Cardiac muscle cell (in vitro differentiated cells and primary cell): ENCODE results near the gene PTPRF. TPM values are rescaled to one million over a fixed set of nuclear protein-coding genes. Genes with fewer than 3 reads are reported as not detected.

Source experiments
- DNase-seq, 2 donors: peaks; one replicate each; pipeline versions ENCODE4 v3.0.0 to v3.0.0-alpha.2; 2010 to 2017; ENCODE audit warnings: low read depth in 1 of 2, low spot score in 1 of 2
- H3K27ac ChIP-seq: fragments of 200-600 bp; sonication (generic); 2 replicates; pipeline ENCODE4 v1.5.1; 2016
- H3K27me3 ChIP-seq: fragments of 200-600 bp; sonication (generic); 2 replicates; pipeline ENCODE4 v1.6.0; 2016; ENCODE audit warnings: control low read depth
- H3K36me3 ChIP-seq: fragments of 200-600 bp; sonication (generic); 2 replicates; pipeline ENCODE4 v1.5.1; 2016; ENCODE audit warnings: control low read depth
- H3K4me1 ChIP-seq: fragments of 200-600 bp; sonication (generic); 2 replicates; pipeline ENCODE4 v1.8.1; 2017; ENCODE audit warnings: low read depth, mild to moderate bottlenecking, mixed run types
- H3K4me3 ChIP-seq: fragments of 200-600 bp; sonication (generic); 2 replicates; pipeline ENCODE4 v1.5.1; 2016; ENCODE audit warnings: mild to moderate bottlenecking
- H3K9me3 ChIP-seq: fragments of 200-600 bp; sonication (generic); 2 replicates; pipeline ENCODE4 v1.5.1; 2017; ENCODE audit warnings: low read depth, mild to moderate bottlenecking, control low read depth
- CTCF ChIP-seq: IDR thresholded peaks from 2 replicates; pipeline ENCODE4 v1.5.1; 2012; ENCODE audit warnings: low read depth, mild to moderate bottlenecking, low read length
- polyA plus RNA-seq: library from polyadenylated mRNA; unstranded; fragments of >200 nt; fragmentation: Nextera tagmentation; extraction: Ambion mirVana; gene quantifications from 2 replicates; pipeline ENCODE4 v1.2.1, GENCODE V29; 2016
- total RNA-seq: library from RNA; depleted of rRNA; stranded (reverse); fragments of >200 nt; gene quantifications from 2 replicates; pipeline ENCODE4 v1.2.3, GENCODE V29; 2016

The PTPRF gene
- total and polyA plus RNA-seq, 2 experiments from 2014 or later = 44.1 to 72.8 TPM

DNA sequence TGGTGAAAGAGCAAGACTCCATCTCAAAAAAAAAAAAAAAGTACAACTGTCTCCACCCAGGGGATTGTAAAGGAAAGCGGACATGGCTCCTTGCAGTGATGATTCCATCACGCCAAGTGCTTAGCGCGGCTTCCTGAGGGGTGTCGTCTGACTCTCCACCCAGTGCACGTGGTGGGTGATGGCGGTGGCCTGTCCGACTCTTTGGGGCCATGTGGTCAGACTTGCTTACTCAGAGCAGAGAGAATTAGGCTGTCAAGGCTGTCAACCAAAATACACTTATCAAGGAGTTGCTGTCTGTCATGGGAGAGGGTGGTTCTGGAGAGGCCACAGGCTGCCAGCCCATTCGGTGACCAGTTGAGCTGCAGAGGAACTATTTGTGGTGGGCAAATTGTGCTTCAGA is 49.4 kb downstream of the PTPRF start:
- TF ChIP-seq CTCF = no peak
- peaks cover 9% of the 10 kb centered on the region for H3K36me3 ChIP-seq
- no peak for DNase-seq
- H3K9me3 ChIP-seq = no peaks in the 10 kb centered on the region
- H3K27me3 ChIP-seq = no peaks in the 10 kb centered on the region
- H3K4me3 ChIP-seq = no peak overlapping the region
- no peaks in the 10 kb centered on the region for H3K4me1 ChIP-seq
- no peak overlapping the region for H3K27ac ChIP-seq

- Histone ChIP-seq H3K27ac (no peak overlapping the region), H3K27me3 (no peaks in the 10 kb centered on the region), H3K36me3 (peaks cover 9% of the 10 kb centered on the region), H3K4me1 (no peaks in the 10 kb centered on the region), H3K4me3 (no peak overlapping the region), H3K9me3 (no peaks in the 10 kb centered on the region)
- DNase-seq = peak in 1 of 2 donors; percentile 83
- no peak for TF ChIP-seq CTCF
These were observed 51.5 kb downstream of the PTPRF start for GRCh38 chr1:43582162-43582566.

- Histone ChIP-seq H3K27ac (no peak overlapping the region), H3K4me3 (no peak overlapping the region)
- TF ChIP-seq CTCF = no peak
These were observed 52.4 kb downstream of the PTPRF start for GRCh38 chr1:43583058-43583457.

GRCh38 chr1:43584204-43584603 is 53.5 kb downstream of the PTPRF start:
- H3K36me3 ChIP-seq = peaks cover 9% of the 10 kb centered on the region

More at GRCh38 chr1:43583058-43583457, 52.4 kb downstream of the PTPRF start:
- Histone ChIP-seq H3K9me3 (no peaks in the 10 kb centered on the region), H3K4me1 (no peaks in the 10 kb centered on the region), H3K36me3 (peaks cover 9% of the 10 kb centered on the region), H3K27me3 (no peaks in the 10 kb centered on the region)
- no peak for DNase-seq

GRCh38 chr1:43585557-43585956 is 54.9 kb downstream of the PTPRF start:
- DNase-seq = no peak
- H3K36me3 ChIP-seq = peaks cover 5% of the 10 kb centered on the region
- H3K9me3 ChIP-seq = no peaks in the 10 kb centered on the region
- H3K4me3 ChIP-seq = no peak overlapping the region
- no peak for TF ChIP-seq CTCF
- H3K27me3 ChIP-seq = no peaks in the 10 kb centered on the region
- no peaks in the 10 kb centered on the region for H3K4me1 ChIP-seq
- H3K27ac ChIP-seq = no peak overlapping the region

More at GRCh38 chr1:43584204-43584603, 53.5 kb downstream of the PTPRF start:
- no peak for DNase-seq
- H3K4me3 ChIP-seq = no peak overlapping the region
- no peaks in the 10 kb centered on the region for H3K4me1 ChIP-seq
- no peak for TF ChIP-seq CTCF
- H3K27ac ChIP-seq = no peak overlapping the region
- H3K9me3 ChIP-seq = no peaks in the 10 kb centered on the region
- no peaks in the 10 kb centered on the region for H3K27me3 ChIP-seq
